NOMO-1 treated with dmso at 0.1 percent for 144 hours (cell line): ENCODE results near the gene FOXO3.

Experiments
- DNase-seq: peaks from one replicate; lab custom pipeline; 2025; ENCODE audit not compliant: unreplicated experiment; lab: John Stamatoyannopoulos, UW

The FOXO3 gene

DNA sequence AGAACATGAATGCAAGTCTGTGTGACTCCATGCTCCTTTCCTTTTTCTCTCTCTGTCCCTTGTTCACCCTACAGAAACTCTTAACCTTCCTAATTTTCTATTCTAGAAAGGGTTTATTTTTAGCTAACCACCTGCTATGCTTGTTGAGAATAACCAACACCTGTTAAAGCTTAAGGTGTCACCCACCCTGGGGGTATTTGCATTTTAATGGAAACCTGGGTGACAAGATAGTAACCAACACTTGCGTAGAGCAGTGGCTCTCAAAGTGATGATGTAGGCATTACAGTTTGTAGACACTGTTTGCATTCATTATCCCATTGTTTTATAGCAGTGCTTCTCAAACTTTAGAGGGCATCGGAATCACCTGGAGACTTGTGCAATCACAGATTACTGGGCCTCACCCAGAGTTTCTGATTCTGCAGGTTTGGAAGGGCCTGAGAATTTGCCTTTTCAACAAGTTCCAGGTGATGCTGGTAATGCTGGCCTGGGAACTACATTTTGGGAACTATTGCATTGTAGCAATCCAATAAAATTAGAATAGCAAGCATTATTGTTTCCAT, 173.1 kb downstream of the FOXO3 start:
- DNase-seq = no peak
